ACHN (cell line): Measurements from ENCODE around the gene HPN.
A peak's percentile ranks its signal among the peaks of the same experiment; 100 is the strongest.
"Not testable (repeated sequence)": the region's sequence is repeated elsewhere in the genome, so short reads cannot be mapped to it uniquely, and the experiment has no call there.

Source experiments
- DNase-seq: peaks from one replicate; pipeline ENCODE4 v3.0.0-alpha.2; 2015
- in situ Hi-C: cut with HindIII; loops from 2 replicates; pipeline ENCODE4 v1.10.0; 2017; ENCODE audit warnings: low sequenced_read_pairs, low pct_ligation_motif_present, low pct_unique_long_range_greater_than_20kb

HPN gene

DNA sequence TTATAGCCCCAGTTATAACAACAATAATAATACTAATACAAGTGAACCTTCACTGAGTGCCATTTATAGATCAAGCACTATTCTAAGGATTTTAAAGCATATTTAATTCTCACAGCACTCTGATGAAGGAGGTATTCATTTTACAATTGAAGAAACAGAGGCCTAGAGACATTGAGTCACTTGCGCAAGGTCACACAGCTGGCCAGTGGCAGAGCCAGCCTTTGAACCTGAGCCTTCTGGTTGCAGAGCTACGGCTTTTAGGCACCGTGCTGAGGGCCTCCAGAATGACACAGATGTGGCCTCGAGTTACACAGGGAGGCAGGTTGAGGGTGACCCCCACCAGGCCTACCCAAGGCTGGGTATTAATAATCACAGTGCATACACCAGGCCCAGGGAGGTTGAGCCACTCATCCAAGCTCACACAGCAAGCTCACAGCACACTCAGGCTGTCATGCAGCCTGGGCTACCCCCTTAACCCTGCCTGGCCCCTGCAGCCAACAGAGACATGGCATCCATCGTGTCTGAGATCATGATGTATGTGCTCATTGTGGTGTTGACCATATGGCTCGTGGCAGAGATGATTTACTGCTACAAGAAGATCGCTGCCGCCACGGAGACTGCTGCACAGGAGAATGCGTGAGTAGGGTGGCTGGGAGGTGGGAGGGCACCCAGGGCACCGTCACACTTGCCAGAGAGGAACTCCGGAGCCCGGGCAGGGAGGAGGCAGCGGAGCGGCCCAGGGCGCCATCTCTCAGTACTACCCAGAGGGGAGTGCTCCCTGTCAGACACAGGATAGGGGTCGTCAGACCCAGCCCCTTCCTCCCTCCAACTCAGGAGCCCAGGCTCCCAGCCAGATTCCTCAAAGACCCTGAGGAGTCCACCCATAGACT lies 2.7 kb upstream of the HPN start:
- in situ Hi-C loops: no loop called here
- DNase-seq: no peak

DNA sequence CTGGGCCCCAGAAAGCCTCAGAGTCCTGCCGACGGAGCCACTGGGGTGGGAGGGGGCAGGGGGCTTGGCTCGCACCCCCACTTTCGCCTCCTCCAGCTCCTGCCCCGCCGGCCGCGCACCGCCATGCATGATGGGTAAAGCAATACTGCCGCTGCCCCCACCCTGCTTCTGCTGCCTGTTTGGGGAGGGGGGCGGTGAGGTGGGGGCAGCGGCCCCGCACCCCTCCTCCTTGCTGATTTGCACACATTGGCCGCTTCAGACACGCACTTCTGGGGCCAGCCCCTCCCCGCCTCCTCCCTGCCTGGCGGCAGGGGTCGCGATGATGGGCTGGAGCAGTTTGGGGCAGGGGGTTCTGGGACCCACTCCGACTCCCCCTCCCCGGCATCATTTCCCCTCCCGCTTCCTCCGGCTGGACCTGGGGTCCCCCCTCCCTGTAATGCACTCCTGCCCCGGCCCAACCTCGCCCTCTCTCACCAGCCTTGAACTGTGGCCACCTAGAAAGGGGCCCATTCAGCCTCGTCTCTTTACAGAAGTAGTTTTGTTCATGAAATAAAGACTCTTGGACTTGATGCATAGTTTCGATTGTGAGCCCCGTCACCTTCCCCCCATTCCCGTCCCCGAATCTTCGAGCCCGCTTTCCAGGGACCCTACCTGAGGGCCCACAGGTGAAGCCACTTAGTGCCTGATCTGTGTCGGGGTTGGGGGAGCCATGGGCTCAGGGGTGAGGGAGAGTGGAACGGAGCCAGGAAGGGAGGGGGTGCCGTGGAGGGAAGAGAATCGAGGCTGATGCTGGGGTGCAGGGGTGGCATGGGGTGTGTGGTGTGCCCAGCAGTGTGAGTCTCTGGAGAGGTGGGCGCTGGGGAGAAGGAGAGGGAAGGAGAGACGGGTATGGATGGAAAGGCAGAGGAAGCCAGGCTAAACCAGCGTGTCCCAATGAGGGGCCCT lies 1.4 kb upstream of the HPN start:
- in situ Hi-C loops: no loop called here

DNA sequence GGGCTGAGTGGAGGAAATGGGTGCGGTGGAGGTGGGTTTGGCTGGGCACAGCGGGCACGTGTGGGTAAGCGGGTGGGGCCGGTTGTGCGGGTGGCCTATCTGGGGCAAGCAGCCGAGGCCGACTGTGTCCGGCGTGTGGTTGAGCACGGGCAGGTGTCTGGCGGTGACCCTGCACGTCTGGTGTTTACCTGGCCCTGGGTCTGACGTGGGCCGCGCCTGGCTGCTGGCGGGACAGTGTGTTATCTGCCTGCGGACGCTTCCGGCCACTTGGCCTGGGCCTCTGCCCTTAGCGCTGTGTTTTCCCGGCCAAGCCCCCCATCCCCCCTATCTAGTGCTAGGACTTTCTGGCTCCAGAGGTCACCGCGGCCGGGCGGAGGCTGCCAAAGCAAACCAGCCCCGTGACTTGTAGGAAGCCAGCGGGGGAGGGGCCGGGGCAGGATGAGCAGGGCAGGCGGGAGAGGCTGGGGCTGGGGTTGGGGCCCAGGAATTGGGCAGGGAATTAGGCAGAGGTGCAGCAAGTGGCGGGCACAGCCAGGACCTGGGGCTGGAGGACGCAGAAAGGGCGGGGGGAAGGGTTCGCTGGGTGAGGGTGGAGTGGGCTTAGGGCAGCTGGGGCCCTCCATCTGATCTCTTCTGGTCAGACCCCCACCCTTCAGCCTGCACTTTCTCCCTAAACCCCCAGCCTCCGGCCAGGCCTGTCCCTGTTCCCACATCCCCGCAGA lies 534 bp upstream of the HPN start:
- in situ Hi-C loops: no loop called here
- no peak for DNase-seq

More for the DNA sequence above, 1.4 kb upstream of the HPN start:
- DNase-seq: no peak

DNA sequence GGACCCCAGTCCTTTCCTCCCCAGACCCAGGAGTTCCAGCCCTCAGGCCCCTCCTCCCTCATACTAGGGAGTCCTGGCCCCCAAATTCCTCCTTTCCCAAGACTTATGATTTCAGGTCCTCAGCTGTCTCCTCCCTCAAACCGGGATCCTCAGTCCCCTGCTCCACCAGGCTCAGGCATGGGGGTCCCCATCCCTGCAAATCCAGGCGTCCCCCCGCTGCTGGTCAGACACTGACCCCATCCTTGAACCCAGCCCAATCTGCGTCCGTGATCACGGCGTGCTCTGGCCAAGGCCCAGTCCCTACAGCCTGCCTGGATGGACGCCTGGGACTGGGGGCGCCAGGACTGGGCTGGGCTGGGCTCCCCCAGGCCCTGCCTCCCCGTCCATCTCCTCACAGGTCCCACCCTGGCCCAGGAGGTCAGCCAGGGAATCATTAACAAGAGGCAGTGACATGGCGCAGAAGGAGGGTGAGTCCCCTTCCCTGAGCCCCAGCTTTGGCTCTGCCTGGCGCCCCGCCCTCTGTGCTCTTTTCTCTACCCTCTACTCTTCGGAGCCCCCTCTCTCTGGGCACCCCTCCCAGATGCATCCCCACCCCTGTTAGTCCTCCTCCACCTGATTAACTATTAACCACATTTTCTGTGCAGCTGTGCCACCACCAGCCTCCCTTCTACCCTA lies 672 bp downstream of the HPN start:
- no peak for DNase-seq
- in situ Hi-C loops: no loop called here

DNA sequence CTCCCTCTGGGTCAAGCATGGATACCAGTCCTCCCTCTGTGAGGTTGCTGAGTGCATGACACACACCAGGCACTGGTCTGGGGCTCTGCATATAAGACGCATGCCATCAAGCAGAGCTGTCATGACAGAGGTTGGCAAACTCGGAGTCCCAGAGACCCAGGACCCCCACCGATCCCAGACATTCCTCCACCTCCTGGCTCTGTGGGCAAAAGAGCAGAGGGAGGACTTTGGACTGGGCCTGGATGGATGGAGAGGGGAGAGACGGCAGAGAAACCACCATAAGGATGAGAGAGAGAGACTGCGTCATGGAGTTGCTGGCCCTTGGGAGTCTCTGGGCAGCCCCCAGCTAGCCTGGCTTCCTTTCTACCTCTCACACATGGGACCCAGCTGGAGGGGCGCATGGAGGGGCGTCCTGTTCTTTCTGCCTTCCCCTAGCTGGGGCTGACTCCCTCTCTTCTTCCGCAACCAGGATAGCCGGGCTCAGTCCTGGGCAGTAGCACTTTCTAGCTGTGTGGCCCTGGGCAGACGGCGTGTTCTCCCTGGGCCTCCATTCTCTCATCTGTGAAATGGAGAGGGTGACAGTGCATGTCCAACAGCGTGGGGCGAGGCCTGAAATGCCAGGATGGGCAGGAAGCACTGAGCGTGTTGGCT lies 1.6 kb downstream of the HPN start:
- in situ Hi-C loops: no loop called here
- DNase-seq: no peak

DNA sequence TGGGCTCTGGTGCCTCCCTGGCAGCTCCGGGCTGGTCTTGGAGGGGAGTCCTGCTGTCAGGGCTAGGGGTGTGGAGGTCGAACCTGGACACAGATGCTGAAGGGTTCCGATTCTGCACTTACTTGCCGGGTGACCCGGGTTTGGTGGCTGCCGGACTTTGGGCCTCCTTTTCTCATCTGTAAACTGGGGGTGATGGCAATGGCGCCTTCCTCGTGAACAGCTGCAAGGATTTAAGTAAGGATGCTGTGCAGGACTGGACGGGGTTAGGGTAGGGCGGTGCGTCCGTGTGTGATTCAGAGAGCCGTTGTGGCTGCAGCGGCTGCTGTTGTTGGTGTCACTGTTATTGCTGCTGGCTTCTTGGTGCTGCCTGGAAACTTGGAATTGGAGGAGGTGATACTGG lies 2.4 kb downstream of the HPN start:
- no peak for DNase-seq
- in situ Hi-C loops: no loop called here

DNA sequence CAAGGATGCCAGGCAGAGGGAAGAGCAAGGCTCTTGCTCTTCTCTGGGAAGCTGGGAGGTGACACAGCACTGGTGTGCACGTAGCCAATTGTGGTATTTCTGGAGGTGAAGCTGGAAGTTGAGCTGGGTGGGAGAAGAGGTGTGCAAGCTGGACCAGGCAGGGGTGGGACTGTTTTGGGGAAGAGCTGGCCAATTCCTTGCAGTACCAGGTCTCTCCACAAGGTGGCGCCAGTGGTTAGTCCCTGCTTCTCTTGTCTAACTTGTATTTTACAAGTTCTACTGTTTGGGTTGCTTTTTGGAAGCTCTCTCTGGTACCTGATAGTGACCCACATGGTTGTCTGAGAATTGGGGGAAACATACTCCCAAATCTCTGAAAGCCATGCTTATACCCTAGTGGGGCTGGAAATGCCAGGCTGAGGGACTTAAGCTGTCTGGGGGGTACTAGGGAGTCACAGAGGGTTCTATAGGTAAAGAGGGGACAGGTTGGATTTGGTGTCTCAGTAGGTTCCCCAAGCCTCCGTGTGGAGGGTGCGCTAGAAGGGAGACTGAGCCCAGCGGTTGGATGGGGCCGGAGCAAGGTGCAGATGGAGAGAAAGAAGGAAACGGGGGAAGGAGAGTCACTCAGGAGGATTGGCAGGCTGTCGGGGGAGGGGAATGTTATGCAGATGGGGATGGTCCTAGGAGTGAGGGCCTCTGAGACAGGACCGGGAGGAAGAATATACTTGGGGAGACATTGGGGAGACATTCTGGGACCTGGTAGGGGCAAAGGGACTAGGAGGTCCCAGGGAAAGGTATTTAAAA lies 3.0 kb downstream of the HPN start:
- in situ Hi-C loops: no loop called here
- DNase-seq: peak; percentile 48

DNA sequence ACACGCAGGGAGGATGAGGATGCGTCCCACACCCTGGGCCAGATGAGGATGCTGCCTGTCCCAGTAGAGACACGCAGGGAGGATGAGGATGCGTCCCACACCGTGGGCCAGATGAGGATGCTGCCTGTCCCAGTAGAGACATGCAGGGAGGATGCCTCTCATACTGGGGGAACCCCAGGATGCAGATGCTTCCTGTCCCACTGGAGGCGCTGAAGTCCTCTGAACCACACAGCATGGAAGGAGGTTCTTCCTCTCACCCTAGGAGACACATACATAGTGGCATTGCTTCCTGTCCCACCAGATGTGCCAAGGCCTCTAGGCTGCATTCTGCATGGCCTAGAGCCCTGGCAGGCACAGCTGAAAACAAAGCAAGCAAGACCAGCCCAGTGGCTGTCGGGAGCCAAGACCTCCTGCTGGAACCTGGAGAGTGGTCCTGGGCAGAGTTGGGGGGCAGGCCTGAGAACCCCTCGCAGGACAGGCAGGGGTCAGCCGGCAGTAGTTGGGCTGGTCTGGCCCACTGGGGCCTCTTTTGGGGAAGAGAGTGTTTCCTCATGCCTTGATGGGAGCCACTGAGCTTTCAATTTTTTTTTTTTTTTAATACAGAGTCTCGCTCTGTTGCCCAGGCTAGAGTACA lies 4.3 kb downstream of the HPN start:
- DNase-seq: peak; percentile 21
- in situ Hi-C loops: no loop called here

DNA sequence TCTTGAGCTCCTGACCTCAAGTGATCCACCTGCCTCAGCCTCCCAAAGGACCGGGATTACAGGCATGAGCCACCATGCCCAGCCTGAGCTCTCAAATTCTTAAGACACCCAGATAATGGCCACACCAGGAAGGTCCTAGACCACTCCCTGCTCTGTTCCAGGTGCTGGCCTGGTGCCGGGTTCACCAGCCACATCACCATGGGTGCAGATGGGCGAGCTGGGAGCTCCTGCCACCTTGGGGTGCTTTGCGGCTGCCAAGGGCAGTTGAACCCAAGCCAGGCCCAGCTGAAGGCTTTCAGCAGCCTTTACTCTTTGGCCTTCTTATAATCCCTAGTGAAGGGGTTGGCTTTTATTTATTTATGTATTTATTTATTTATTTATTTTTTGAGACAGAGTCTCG lies 4.9 kb downstream of the HPN start:
- DNase-seq: no peak
- in situ Hi-C loops: no loop called here

DNA sequence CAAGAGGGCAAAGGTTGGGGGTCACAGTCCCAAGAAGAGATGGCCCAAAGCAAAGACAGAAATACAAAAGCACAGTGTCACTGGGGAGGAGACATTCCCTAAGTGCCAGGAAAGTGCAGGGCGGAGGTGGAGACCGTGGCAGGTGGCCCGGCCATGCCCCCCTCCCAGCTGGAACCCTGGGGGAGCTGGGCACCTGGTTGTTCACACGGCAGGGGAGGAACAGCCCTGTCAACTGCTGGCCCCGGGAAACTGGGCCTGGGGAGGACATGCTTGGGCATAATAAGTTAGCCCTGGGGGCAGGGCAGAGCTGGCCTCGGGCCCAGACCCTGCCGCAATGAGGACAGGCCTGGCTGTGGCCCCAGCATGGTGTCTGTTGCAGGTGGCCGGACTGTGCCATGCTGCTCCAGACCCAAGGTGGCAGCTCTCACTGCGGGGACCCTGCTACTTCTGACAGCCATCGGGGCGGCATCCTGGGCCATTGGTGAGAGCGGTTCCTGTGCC lies 7.4 kb downstream of the HPN start:
- in situ Hi-C loops: no loop called here
- no peak for DNase-seq

DNA sequence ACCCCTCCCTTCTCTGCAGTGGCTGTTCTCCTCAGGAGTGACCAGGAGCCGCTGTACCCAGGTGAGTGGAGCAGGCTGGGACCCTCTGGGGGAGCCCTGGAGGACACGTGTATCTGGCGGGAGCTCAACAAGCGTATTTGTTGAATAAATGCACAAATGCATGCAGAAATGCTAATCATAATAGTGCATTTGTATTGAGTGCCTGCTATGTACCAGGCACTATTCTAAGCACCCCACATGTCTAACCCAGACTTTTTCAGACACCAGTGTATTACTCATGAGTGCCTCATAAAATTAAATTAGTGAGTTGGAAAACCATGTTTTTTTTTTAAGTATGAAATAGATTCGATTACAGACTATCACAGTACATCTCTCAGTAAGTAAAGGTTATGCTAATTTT lies 7.9 kb downstream of the HPN start:
- in situ Hi-C loops: no loop called here
- no peak for DNase-seq

DNA sequence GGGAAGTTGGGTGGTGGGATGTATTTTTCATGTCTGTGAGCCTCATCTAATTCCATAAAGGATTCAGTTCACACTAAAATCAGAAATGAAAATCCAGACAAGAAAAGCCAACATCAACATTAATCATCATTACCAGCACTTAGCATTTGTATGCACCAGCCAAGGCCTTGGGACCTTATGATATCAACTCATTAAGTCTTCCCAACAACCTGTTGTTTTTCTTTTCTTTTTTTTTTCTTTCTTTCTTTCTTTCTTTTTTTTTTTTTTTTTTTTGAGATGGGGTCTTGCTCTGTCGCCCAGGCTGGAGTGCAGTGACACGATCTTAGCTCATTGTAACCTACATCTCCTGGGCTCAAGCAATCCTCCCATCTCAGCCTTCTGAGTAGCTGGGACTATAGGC lies 9.1 kb downstream of the HPN start:
- DNase-seq, in situ Hi-C loops: not testable (repeated sequence)

DNA sequence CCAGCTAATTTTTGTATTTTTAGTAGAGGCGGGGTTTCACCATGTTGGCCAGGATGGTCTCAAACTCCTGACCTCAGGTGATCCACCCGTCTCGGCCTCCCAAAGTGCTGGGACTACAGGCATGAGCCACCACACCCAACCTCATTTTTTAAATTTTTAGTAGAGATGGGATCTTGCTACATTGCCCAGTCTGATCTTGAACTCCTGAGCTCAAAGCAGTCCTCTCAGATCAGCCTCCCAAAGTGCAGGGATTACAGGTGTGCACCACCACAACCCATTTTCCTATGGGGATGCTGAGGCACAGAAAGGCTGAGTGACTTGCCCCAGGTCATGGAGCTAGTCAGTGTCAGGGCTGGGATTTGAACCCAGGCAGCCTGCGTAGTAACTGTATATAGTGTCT lies 9.7 kb downstream of the HPN start:
- DNase-seq, in situ Hi-C loops: not testable (repeated sequence)

DNA sequence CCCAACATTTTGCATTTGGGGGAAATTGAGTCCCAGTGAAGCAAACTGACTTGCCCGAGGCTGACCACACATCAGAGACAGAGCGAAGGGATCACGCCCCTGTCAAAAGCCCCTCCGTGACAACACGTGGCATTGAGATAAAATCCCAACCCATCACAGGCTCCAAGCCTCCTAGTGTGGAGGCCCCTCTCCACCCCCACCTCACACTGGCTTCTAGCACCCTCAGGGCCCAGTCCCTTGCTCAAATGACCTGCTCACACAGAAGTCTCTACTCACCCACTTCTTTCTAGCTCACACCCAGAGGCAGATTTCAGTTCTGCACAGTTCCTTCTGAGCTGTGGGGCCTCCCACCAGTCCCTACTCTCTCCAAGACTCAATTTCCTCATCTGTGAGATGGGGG lies 10.3 kb downstream of the HPN start:
- DNase-seq: no peak
- in situ Hi-C loops: no loop called here

DNA sequence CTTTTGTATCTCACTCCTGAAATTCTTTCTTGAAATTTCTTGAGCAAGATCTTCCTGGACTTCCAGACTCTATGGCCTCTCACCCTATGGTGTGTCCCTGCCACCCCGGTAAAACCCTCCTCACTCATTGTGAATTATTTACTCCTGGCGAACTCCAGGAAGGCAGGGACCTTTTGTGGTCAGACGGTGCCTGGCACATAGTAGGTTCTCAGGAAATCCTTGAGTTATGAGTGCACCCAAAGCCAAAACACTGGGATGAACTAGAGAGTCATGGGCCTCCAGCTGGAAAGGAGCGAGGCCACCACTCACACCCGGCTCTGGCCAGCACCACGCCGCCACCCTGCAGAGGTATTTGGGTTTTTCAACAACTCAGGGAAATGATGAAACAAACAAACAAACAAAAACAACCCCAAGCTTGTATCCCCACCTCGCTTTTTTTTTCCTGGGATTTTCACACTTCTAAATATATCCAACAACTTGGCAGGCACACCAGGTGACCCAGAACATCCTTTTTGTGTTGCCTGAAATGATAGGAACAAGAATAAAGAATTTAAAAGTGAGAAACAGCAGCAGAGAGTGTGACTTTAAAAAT lies 11.2 kb downstream of the HPN start:
- in situ Hi-C loops: no loop called here
- no peak for DNase-seq

DNA sequence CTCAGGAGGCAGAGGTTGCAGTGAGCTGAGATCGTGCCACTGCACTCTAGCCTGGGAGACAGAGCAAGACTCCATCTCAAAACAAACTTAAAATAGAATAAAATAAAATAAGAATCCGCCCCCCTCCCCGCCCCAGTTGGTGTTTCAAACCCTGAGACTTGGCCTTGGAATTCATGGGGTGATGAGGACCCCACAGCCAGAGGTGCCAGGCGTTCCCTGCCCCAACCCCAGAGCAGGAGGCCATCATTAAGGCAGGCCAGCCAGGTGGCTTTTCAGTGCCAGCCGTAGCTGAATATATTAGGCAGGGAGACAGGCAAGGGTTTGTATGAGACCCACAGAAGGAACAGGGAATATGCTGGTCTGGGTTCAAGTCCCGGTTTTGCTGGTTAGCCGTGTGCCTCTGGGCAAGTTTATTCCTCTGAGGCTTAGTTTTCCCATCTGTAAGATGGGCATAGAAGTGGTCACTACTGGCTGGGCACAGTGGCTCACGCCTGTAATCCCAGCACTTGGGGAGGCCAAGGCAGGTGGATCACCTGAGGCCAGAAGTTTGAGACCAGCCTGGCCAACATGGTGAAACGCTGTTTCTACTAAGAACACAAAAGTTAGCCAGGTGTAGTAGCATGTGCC lies 12.3 kb downstream of the HPN start:
- in situ Hi-C loops: no loop called here
- no peak for DNase-seq
